HCT116 (cell line): ENCODE results near the gene MRFAP1L1.

Source experiments
- CEBPB ChIP-seq: IDR thresholded peaks from 2 replicates; pipeline ENCODE4 v1.6.1; 2012; ENCODE audit warnings: low read depth
- CTCF ChIP-seq, 3 experiments: fragments of 200-600 bp in 1 of 3; sonication (generic) in 1 of 3; IDR thresholded peaks in 2 of 3; conservative IDR thresholded peaks in 1 of 3; 2 replicates each; pipeline ENCODE4 v1.5.1; 2012 to 2017; ENCODE audit warnings: low read depth in 2 of 3, low read length in 2 of 3, antibody characterized with exemption in 1 of 3, borderline replicate concordance in 1 of 3, control low read depth in 1 of 3, mild to moderate bottlenecking in 1 of 3, mixed read lengths in 1 of 3, mixed run types in 1 of 3, moderate library complexity in 1 of 3; ENCODE audit not compliant: insufficient read depth in 1 of 3
- RAD21 ChIP-seq: IDR thresholded peaks from 2 replicates; pipeline ENCODE4 v1.6.1; 2012; ENCODE audit warnings: low read depth, mild to moderate bottlenecking
- SIN3A ChIP-seq: IDR thresholded peaks from 2 replicates; pipeline ENCODE4 v1.6.1; 2012; ENCODE audit warnings: low read depth
- SP1 ChIP-seq: IDR thresholded peaks from 2 replicates; pipeline ENCODE4 v1.6.1; 2012; ENCODE audit warnings: low read depth
- YY1 ChIP-seq: IDR thresholded peaks from 2 replicates; pipeline ENCODE4 v1.6.1; 2011; ENCODE audit warnings: low read length, low read depth, moderate library complexity, mild to moderate bottlenecking; ENCODE audit not compliant: insufficient replicate concordance; ENCODE audit errors: extremely low read depth
- ZFX ChIP-seq: fragments of 450-650 bp; IDR thresholded peaks from 2 replicates; pipeline ENCODE4 v1.6.1; 2017
- ZNF274 ChIP-seq: fragments of 200-500 bp; sonication (Bioruptor generic); IDR thresholded peaks from 2 replicates; pipeline ENCODE4 v1.6.1; 2014; ENCODE audit warnings: mild to moderate bottlenecking, low read depth, low read length, inconsistent platforms
- TF ChIP-seq, protein P1 (sequence below): IDR thresholded peaks from 2 replicates; pipeline ENCODE4 v1.6.1; 2012

GRCh38 chr4:6692379-6692778 lies 17.3 kb downstream of the MRFAP1L1 start:
- no peak for TF ChIP-seq CTCF (IDR thresholded peaks at IDR 0.05 in 2 of 3, conservative IDR thresholded peaks at IDR 0.05 in 1 of 3; ENCODE audit: borderline replicate concordance in 1 of 3, insufficient read depth in 1 of 3, low read depth in 2 of 3, low read length in 2 of 3)
- no peak for TF ChIP-seq SIN3A
- TF ChIP-seq YY1: no peak
- TF ChIP-seq ZFX: no peak
- TF ChIP-seq SP1: no peak
- no peak for TF ChIP-seq CEBPB
- TF ChIP-seq RAD21: no peak
- no peak for TF ChIP-seq ZNF274
- TF ChIP-seq, protein P1, sequence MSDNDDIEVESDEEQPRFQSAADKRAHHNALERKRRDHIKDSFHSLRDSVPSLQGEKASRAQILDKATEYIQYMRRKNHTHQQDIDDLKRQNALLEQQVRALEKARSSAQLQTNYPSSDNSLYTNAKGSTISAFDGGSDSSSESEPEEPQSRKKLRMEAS: no peak
